ENCODE results near the gene BANP.
"Not testable (repeated sequence)": the region's sequence is repeated elsewhere in the genome, so short reads cannot be mapped to it uniquely, and the experiment has no call there.

The BANP gene

DNA sequence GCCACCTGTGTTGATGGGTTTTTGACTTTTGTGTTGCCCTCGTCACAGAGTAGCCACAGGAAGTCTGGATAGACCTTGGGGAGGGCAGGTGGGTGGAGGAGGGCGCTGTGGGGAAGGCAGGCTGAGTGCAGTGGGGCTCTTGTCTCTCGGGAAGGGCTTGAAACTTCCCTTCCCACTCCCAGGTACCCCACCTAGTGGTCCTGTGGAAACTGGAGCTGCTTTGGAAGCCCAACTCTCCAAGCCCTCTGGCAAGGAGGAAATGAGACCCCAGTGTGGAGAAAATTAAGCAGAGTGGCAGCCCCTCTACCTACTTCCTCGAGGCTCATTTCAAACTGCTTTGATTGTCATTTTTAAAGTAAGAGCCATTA lies 24.1 kb upstream of the BANP start:
- DNase-seq (ENCODE audit: low read depth, low spot score): no peak
- no CpG with 5 or more reads among the region's 4 CpGs for WGBS (ENCODE audit: insufficient coverage, insufficient read length)
- Histone ChIP-seq H3K36me3 (ENCODE audit: control insufficient read depth, insufficient read depth, low read length) (no peaks in the 10 kb centered on the region), H3K27ac (ENCODE audit: low read length) (no peak overlapping the region), H3K4me1 (ENCODE audit: control insufficient read depth, insufficient read depth, low read length) (no peaks in the 10 kb centered on the region; the same call in 1 of the 2 replicates), H3K9me3 (ENCODE audit: control insufficient read depth, insufficient read depth, low read length) (no peaks in the 10 kb centered on the region), H3K27me3 (ENCODE audit: control insufficient read depth, insufficient read depth, low read length) (no peaks in the 10 kb centered on the region), H3K4me3 (ENCODE audit: low read length) (no peak overlapping the region)

GRCh38 chr16:87929986-87930385 lies 21.2 kb upstream of the BANP start:
- H3K27ac ChIP-seq (ENCODE audit: low read length): no peak overlapping the region
- no peak for DNase-seq (ENCODE audit: low read depth, low spot score)
- H3K4me3 ChIP-seq (ENCODE audit: low read length): no peak overlapping the region
- no peaks in the 10 kb centered on the region for H3K27me3 ChIP-seq (ENCODE audit: control insufficient read depth, insufficient read depth, low read length)
- no peaks in the 10 kb centered on the region for H3K4me1 ChIP-seq (ENCODE audit: control insufficient read depth, insufficient read depth, low read length)
- no peaks in the 10 kb centered on the region for H3K36me3 ChIP-seq (ENCODE audit: control insufficient read depth, insufficient read depth, low read length)
- H3K9me3 ChIP-seq (ENCODE audit: control insufficient read depth, insufficient read depth, low read length): no peaks in the 10 kb centered on the region
- no CpG with 5 or more reads among the region's 7 CpGs for WGBS (ENCODE audit: insufficient coverage, insufficient read length)

DNA sequence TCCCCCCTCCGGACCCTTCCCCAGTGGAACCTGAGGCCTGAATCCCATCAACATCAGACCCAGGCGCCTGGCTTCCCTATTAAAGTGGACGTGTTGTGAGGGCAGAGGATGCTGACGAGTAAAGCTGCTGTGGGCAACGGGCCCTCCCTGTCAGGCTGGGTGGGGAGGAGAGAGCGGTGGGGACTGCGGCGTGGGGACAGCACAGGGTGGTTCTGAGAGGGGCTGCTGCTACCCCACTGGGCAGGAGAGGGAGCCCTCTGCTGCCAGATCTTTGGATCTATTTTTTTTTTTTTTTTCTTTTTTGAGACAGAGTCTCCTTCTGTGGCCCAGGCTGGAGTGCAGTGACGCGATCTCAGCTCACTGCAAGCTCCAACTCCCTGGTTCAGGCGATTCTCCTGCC lies 20.8 kb upstream of the BANP start:
- Histone ChIP-seq H3K27ac (ENCODE audit: low read length) (no peak overlapping the region), H3K9me3 (ENCODE audit: control insufficient read depth, insufficient read depth, low read length) (no peaks in the 10 kb centered on the region), H3K4me1 (ENCODE audit: control insufficient read depth, insufficient read depth, low read length) (no peaks in the 10 kb centered on the region), H3K27me3 (ENCODE audit: control insufficient read depth, insufficient read depth, low read length) (no peaks in the 10 kb centered on the region), H3K4me3 (ENCODE audit: low read length) (no peak overlapping the region), H3K36me3 (ENCODE audit: control insufficient read depth, insufficient read depth, low read length) (no peaks in the 10 kb centered on the region)
- DNase-seq (ENCODE audit: low read depth, low spot score): no peak
- no CpG with 5 or more reads among the region's 11 CpGs for WGBS (ENCODE audit: insufficient coverage, insufficient read length)

GRCh38 chr16:87931504-87931903 lies 19.7 kb upstream of the BANP start:
- H3K36me3 ChIP-seq (ENCODE audit: control insufficient read depth, insufficient read depth, low read length): no peaks in the 10 kb centered on the region
- H3K9me3 ChIP-seq (ENCODE audit: control insufficient read depth, insufficient read depth, low read length): no peaks in the 10 kb centered on the region
- no CpG with 5 or more reads among the region's 17 CpGs for WGBS (ENCODE audit: insufficient coverage, insufficient read length)
- no peaks in the 10 kb centered on the region for H3K4me1 ChIP-seq (ENCODE audit: control insufficient read depth, insufficient read depth, low read length)
- no peaks in the 10 kb centered on the region for H3K27me3 ChIP-seq (ENCODE audit: control insufficient read depth, insufficient read depth, low read length)
- no peak overlapping the region for H3K27ac ChIP-seq (ENCODE audit: low read length)
- no peak overlapping the region for H3K4me3 ChIP-seq (ENCODE audit: low read length)
- DNase-seq (ENCODE audit: low read depth, low spot score): no peak

DNA sequence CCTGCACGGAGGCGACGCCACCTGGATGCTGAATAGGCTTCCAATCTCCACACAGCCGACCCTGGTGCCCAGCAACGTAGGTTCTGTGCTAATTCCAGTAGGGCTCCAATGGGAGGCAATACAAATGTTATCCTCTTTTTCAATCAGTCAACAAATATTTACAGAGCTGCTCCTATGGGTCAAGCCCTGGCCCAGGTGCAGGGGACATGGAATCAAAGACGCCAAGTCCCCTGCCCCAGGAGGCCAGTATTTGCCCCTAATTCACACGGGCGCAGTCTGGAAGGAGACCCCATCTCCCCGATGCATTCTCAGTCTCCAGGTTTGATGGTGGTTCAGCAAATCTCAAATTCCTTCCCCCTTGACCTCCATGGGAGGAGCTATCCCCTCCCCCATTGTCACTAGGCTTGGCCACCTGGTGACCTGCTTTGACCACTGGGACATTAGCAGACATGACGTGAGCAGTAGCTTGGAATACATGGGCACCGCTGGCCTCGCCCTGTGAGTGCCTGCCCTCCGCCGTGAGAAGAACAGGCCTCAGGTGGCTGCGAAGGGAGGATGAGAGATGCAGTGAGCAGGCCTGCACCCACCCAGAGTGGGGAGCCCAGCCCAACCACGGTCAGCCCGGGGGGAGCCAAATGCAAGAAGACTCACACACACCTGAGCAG lies 18.6 kb upstream of the BANP start:
- not testable (repeated sequence) for H3K9me3 ChIP-seq (ENCODE audit: control insufficient read depth, insufficient read depth, low read length); DNase-seq (ENCODE audit: low read depth, low spot score); H3K27ac ChIP-seq (ENCODE audit: low read length); H3K4me3 ChIP-seq (ENCODE audit: low read length); H3K36me3 ChIP-seq (ENCODE audit: control insufficient read depth, insufficient read depth, low read length); H3K27me3 ChIP-seq (ENCODE audit: control insufficient read depth, insufficient read depth, low read length); H3K4me1 ChIP-seq (ENCODE audit: control insufficient read depth, insufficient read depth, low read length)
- no CpG with 5 or more reads among the region's 17 CpGs for WGBS (ENCODE audit: insufficient coverage, insufficient read length)

GRCh38 chr16:87933140-87933495 lies 18.1 kb upstream of the BANP start:
- Histone ChIP-seq H3K4me3 (ENCODE audit: low read length) (no peak overlapping the region), H3K27ac (ENCODE audit: low read length) (no peak overlapping the region), H3K4me1 (ENCODE audit: control insufficient read depth, insufficient read depth, low read length) (no peaks in the 10 kb centered on the region), H3K9me3 (ENCODE audit: control insufficient read depth, insufficient read depth, low read length) (no peaks in the 10 kb centered on the region), H3K27me3 (ENCODE audit: control insufficient read depth, insufficient read depth, low read length) (no peaks in the 10 kb centered on the region), H3K36me3 (ENCODE audit: control insufficient read depth, insufficient read depth, low read length) (no peaks in the 10 kb centered on the region)
- WGBS (ENCODE audit: insufficient coverage, insufficient read length): no CpG with 5 or more reads among the region's 3 CpGs
- DNase-seq (ENCODE audit: low read depth, low spot score): no peak

GRCh38 chr16:87934752-87935425 lies 16.3 kb upstream of the BANP start:
- WGBS (ENCODE audit: insufficient coverage, insufficient read length): no CpG with 5 or more reads among the region's 19 CpGs
- not testable (repeated sequence) for H3K27me3 ChIP-seq (ENCODE audit: control insufficient read depth, insufficient read depth, low read length); H3K4me3 ChIP-seq (ENCODE audit: low read length); H3K27ac ChIP-seq (ENCODE audit: low read length); DNase-seq (ENCODE audit: low read depth, low spot score); H3K36me3 ChIP-seq (ENCODE audit: control insufficient read depth, insufficient read depth, low read length); H3K9me3 ChIP-seq (ENCODE audit: control insufficient read depth, insufficient read depth, low read length); H3K4me1 ChIP-seq (ENCODE audit: control insufficient read depth, insufficient read depth, low read length)

DNA sequence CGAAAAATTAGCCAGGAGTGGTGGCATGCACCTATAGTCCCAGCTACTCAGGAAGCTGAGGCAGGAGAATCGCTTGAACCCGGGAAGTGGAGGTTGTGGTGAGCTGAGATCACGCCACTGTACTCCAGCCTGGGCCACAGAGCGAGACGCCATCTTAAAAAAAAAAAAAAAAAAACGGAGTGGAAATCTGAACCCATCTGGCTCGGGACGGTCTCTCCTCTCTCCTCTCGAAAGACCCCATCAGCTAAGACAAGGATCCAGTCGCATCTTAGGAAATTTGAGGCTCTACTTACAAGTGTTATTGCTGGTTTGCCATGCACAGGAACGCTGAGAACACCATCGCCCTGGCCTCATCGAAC lies 15.2 kb upstream of the BANP start:
- DNase-seq (ENCODE audit: low read depth, low spot score); H3K4me1 ChIP-seq (ENCODE audit: control insufficient read depth, insufficient read depth, low read length); H3K27ac ChIP-seq (ENCODE audit: low read length); H3K36me3 ChIP-seq (ENCODE audit: control insufficient read depth, insufficient read depth, low read length); H3K4me3 ChIP-seq (ENCODE audit: low read length); H3K27me3 ChIP-seq (ENCODE audit: control insufficient read depth, insufficient read depth, low read length); H3K9me3 ChIP-seq (ENCODE audit: control insufficient read depth, insufficient read depth, low read length): not testable (repeated sequence)
- no CpG with 5 or more reads among the region's 14 CpGs for WGBS (ENCODE audit: insufficient coverage, insufficient read length)

- no peak for DNase-seq (ENCODE audit: low read depth, low spot score)
- no CpG with 5 or more reads among the region's 15 CpGs for WGBS (ENCODE audit: insufficient coverage, insufficient read length)
- H3K36me3 ChIP-seq (ENCODE audit: control insufficient read depth, insufficient read depth, low read length): no peaks in the 10 kb centered on the region
- H3K4me3 ChIP-seq (ENCODE audit: low read length): no peak within 1 kb of the TSS
- no peak within 1 kb of the TSS for H3K27ac ChIP-seq (ENCODE audit: low read length)
- no peaks in the 10 kb centered on the region for H3K9me3 ChIP-seq (ENCODE audit: control insufficient read depth, insufficient read depth, low read length)
- H3K27me3 ChIP-seq (ENCODE audit: control insufficient read depth, insufficient read depth, low read length): no peaks in the 10 kb centered on the region
- H3K4me1 ChIP-seq (ENCODE audit: control insufficient read depth, insufficient read depth, low read length): no peaks in the 10 kb centered on the region
Observed at GRCh38 chr16:87936375-87937230, 14.6 kb upstream of the BANP start, which contains the start of gene CA5A. CA5A (minus strand) TSS chr16:87936529; CDS start chr16:87936450, 79 bp downstream.

GRCh38 chr16:87937231-87937542 lies 14.0 kb upstream of the BANP start:
- not testable (repeated sequence) for H3K27ac ChIP-seq (ENCODE audit: low read length); DNase-seq (ENCODE audit: low read depth, low spot score); H3K4me1 ChIP-seq (ENCODE audit: control insufficient read depth, insufficient read depth, low read length); H3K36me3 ChIP-seq (ENCODE audit: control insufficient read depth, insufficient read depth, low read length); H3K9me3 ChIP-seq (ENCODE audit: control insufficient read depth, insufficient read depth, low read length); H3K27me3 ChIP-seq (ENCODE audit: control insufficient read depth, insufficient read depth, low read length); H3K4me3 ChIP-seq (ENCODE audit: low read length)
- no CpG with 5 or more reads among the region's 7 CpGs for WGBS (ENCODE audit: insufficient coverage, insufficient read length)

Data from iPS DF 6.9 (cell line).